ENCODE results near the gene KIAA1614. TPM values are rescaled to one million over a fixed set of nuclear protein-coding genes. Genes with fewer than 3 reads are reported as not detected.
A peak's percentile ranks its signal among the peaks of the same experiment; 100 is the strongest.

KIAA1614 gene
- total RNA-seq, 2 experiments from 2014 or later, result 0.19 to 0.34 TPM

DNA sequence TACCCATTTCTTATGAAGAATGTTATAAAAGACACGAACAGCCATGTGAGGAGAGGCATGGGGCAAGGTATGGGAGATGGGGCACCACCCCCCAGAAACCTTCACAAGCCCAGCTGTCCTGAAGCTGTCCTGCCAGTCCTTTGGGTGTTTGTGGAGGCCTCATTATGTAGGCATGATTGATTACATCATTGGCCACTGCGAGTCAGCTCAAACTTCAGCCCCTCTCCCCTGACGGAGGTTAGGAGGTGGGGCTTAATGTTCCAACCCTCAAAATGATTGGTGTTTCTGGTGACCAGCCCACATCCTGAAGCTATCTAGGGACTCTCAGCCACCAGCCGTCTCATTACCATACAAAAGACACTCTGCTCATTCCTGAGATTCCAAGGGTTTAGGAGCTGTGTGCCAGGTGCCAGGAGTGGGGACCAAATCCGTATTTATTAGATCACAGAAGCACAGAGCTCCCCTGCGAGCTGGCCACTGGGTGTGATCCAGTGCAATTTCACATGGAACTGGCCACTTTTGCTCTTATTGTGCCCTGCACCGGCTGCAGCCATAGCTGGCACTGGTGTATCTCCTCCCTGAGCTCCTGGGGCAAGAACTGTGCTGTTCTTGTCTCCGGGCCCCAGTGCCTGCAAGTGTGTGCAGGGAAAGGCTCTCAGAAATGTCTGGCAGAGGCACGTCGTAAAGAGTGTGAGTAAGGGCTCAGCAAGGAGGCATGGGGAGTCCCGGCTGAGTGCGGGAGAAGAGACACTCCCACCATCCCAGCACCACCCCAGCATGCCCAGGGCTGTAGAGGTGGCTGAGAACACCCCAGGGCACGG is 10.5 kb downstream of the KIAA1614 start:
- H3K9me3 Mint-ChIP-seq, result no peaks in the 10 kb centered on the region
- peaks cover 3% of the 10 kb centered on the region for H3K4me1 Mint-ChIP-seq
- ATAC-seq (ENCODE audit: low read depth) (no peak), DNase-seq (no peak)
- no peaks in the 10 kb centered on the region for H3K36me3 Mint-ChIP-seq
- H3K27ac Mint-ChIP-seq, result no peak overlapping the region
- POLR2A ChIA-PET, result no interaction called here
- no peaks in the 10 kb centered on the region for H3K27me3 Mint-ChIP-seq
- no peak overlapping the region for H3K4me3 Mint-ChIP-seq

DNA sequence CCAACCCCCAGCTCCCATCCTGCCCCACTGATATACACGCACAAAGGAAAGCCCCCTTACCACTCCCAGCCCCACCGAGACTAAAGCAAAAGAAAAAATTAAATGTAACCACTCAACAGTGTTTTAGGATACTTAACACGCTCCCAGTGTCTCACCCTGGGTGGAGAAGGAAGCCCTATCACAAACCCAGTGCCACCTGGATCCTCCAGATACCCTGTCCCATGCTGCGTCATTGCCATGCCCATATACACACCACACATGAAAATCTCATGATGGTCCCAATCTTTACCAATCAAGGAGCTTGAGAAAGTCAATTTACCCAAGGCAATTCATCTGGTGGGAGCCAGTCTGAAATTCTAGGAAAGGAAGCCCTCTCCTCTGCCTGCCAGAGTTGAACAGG is 11.2 kb downstream of the KIAA1614 start:
- POLR2A ChIA-PET, result no interaction called here
- no peak for DNase-seq
- no peak overlapping the region for H3K4me3 Mint-ChIP-seq
- H3K4me1 Mint-ChIP-seq, result peaks cover under 1% of the 10 kb centered on the region
- H3K9me3 Mint-ChIP-seq, result no peaks in the 10 kb centered on the region
- no peaks in the 10 kb centered on the region for H3K36me3 Mint-ChIP-seq
- no peak for ATAC-seq (ENCODE audit: low read depth)
- H3K27ac Mint-ChIP-seq, result no peak overlapping the region
- H3K27me3 Mint-ChIP-seq, result peaks cover 2% of the 10 kb centered on the region

DNA sequence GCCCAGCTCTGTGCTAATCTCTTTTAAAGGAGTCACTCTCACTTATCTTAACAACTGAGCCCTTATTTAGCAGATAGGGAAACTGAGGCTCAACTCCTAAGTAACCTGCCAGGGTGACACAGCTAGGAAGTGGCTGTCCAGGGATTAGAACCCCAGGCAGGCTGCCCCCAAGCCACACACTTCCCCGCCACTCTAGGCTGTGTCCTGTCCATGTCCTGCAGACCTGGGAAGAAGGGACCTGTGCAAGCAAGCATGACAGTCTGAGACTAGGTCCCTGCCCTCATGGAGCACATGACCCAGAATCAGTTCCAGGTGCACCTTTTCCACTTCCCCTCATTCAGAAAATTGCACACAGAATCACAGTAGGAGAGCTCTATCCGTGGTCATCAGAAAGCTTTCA is 12.2 kb downstream of the KIAA1614 start:
- DNase-seq (no peak), ATAC-seq (ENCODE audit: low read depth) (no peak)
- H3K9me3 Mint-ChIP-seq, result no peaks in the 10 kb centered on the region
- H3K36me3 Mint-ChIP-seq, result no peaks in the 10 kb centered on the region
- H3K27me3 Mint-ChIP-seq, result peaks cover 2% of the 10 kb centered on the region
- no peak overlapping the region for H3K27ac Mint-ChIP-seq
- H3K4me1 Mint-ChIP-seq, result no peaks in the 10 kb centered on the region
- POLR2A ChIA-PET, result no interaction called here
- H3K4me3 Mint-ChIP-seq, result no peak overlapping the region

DNA sequence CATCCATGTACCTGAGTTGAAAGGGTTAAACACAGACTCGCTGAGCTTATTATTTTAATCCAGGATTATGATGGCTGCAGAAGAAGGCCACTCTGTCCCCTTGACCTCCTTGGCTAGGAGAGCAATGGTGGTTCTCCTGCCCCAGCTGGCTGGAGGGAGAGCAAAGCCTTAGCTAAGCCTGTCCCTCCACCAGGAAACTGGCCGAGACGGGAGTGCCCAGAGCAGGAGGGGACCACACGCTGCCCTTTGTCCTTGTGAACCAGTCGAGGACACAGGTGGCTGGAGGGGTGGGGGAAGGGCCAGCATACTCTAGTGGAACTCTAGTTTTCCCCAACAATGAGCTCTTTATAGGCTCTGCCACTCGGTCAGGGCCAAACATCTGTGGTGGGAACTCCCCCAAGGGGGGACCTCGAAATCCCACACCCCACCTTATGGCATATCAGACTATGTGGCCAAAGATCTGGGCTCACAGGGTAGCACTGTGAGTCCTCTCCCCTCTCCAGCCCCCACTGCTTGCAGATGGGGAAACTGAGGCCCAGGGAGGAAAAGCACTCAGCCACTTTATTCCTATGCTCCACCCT is 12.9 kb downstream of the KIAA1614 start:
- Mint-ChIP-seq H3K4me3 (no peak overlapping the region), H3K9me3 (no peaks in the 10 kb centered on the region), H3K27me3 (peaks cover 2% of the 10 kb centered on the region), H3K36me3 (no peaks in the 10 kb centered on the region), H3K27ac (no peak overlapping the region), H3K4me1 (no peaks in the 10 kb centered on the region)
- ATAC-seq (ENCODE audit: low read depth), result no peak
- POLR2A ChIA-PET, result no interaction called here
- no peak for DNase-seq

DNA sequence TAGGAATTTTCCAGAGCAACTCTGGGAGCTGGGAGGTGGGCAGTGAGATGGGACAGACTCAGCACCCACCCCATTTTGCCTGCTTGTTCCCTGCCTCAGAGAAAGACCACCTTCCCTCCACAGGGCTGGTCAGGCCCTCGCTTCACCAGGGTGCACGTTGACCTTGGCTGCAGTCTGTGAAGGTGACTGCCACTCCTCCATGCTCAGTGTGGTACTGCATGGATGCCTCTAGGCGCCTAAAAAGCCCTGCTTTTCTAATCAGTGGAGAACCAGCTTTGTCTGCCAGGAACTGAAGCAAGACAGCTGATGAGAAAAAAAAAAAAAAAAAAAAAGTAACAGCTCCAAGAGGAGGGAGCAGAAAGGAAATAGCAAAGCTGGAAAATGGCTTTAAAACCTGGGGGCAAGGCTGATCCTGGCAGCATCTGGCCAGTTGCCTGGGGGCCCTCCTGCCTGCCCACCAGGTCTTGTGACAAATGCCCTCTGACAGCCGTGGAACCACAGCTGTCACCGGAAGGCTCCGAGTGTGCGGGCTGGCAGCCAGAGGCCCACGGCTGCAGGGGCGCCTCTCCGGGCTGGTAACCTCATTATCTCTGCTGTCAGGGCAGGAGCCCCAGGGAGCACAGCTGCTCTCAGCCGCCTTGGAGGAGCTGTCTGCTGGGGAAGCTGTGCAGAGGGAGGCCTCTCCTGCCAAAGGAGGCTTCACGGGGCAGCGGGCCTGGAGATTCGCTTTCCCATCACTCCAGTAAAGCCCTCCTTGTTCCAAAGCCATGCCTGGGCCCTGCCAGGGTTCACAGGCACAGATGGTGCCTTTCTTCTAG is 13.7 kb downstream of the KIAA1614 start:
- DNase-seq (no peak), ATAC-seq (ENCODE audit: low read depth) (peak; percentile 73)
- peaks cover 2% of the 10 kb centered on the region for H3K27me3 Mint-ChIP-seq
- no peaks in the 10 kb centered on the region for H3K4me1 Mint-ChIP-seq
- no peaks in the 10 kb centered on the region for H3K9me3 Mint-ChIP-seq
- H3K36me3 Mint-ChIP-seq, result no peaks in the 10 kb centered on the region
- POLR2A ChIA-PET, result no interaction called here
- no peak overlapping the region for H3K27ac Mint-ChIP-seq
- no peak overlapping the region for H3K4me3 Mint-ChIP-seq

DNA sequence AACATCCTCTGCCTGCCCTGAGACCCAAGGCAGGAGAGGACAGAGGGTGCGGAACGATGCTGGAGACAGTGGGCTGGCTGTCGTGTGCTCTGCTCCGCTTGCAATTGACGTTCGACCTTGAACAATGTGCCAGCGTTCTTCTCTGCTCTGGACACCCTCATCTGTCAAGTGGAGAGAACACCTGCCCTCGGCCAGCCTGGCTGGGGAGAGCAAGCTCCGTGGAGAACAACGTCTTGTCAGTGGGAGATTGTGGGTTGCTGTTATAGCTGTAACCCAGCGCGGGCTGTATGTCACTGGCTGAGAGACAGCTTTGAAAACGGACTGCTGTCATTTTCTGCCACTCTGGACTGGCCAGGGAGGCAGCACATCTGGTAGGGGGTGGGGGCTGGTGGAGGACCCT is 14.7 kb downstream of the KIAA1614 start:
- DNase-seq, result no peak
- POLR2A ChIA-PET, result interaction anchor here (1.0 kb wide), 1 partner anchor 426 kb away, joined by 3 read pairs; no protein-coding TSS in a partner anchor
- no peak overlapping the region for H3K27ac Mint-ChIP-seq

DNA sequence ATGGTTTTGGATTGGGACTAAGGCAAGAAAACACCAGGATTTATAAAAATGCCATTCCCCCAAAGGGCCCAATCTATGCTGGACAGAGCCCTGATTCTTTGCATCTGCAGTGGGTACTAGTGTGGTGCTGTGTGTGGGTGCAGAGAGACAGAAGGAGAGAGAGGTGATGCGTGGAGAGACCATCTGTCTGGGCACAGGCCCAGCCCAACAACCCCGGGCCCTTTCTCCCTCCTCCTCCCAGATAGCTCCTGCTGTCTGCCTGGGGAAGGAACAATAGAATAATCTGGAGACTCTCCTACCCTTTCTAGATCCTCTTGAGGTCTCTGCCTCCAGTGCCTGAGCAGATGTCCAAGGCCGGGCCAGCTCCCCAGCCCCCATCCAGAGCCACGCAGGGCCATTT is 15.1 kb downstream of the KIAA1614 start:
- Mint-ChIP-seq H3K27ac (no peak overlapping the region), H3K4me3 (no peak overlapping the region), H3K27me3 (peaks cover 2% of the 10 kb centered on the region), H3K36me3 (no peaks in the 10 kb centered on the region), H3K4me1 (no peaks in the 10 kb centered on the region), H3K9me3 (no peaks in the 10 kb centered on the region)
- no peak for ATAC-seq (ENCODE audit: low read depth)
- DNase-seq, result no peak
- POLR2A ChIA-PET, result interaction anchor here (1.0 kb wide), 1 partner anchor 426 kb away, joined by 3 read pairs; no protein-coding TSS in a partner anchor

More for the DNA sequence above, 14.7 kb downstream of the KIAA1614 start:
- Mint-ChIP-seq H3K36me3 (no peaks in the 10 kb centered on the region), H3K4me1 (no peaks in the 10 kb centered on the region), H3K4me3 (no peak overlapping the region), H3K9me3 (no peaks in the 10 kb centered on the region), H3K27me3 (peaks cover 2% of the 10 kb centered on the region)
- no peak for ATAC-seq (ENCODE audit: low read depth)

DNA sequence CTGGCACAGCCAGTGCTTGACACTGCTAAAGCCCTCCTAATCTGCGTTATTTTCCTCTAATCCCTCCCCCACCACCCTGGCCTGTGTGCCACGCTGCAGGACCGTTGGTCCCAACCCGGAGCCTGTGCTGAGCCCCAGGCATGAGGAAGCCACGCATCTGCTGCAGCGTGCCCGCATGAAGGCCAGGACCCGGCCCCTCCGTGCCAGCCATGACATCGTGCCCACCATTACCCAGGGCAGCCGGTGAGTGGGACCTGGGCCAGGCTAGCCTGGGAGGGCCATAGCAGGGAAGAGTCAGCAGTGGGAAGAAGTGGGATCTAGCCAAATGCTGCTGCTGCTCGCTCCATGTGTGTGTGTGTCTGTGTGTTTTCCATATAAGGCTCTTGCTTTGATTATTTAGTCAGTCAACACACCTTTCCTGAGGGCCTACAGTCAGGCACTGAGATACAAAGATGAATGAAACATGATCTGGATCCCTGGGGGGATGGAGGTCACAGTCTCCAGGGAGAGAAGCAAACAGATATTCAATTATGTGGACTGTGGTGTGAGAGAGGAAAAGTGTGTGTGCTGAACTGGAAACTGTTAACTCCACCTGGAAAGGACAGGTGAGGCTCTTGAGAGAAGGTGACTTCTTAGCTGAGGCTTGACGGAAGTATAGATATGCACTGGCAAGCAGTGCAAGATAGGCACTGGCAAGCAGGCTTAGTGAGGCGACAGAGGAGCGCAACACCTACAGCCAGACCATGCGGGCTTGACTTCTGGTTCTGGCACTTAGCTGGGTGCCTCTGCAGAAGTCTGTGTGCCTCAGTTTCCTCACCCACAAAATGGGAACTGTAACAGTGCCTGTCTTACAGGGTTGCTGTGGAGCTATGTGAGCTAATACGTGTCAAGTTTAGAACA is 15.9 kb downstream of the KIAA1614 start:
- Mint-ChIP-seq H3K27me3 (peaks cover 2% of the 10 kb centered on the region), H3K36me3 (no peaks in the 10 kb centered on the region), H3K27ac (no peak overlapping the region), H3K4me1 (no peaks in the 10 kb centered on the region), H3K4me3 (no peak overlapping the region), H3K9me3 (no peaks in the 10 kb centered on the region)
- POLR2A ChIA-PET, result interaction anchor here (1.0 kb wide), 1 partner anchor 427 kb away, joined by 3 read pairs; no protein-coding TSS in a partner anchor
- ATAC-seq (ENCODE audit: low read depth), result no peak
- no peak for DNase-seq

DNA sequence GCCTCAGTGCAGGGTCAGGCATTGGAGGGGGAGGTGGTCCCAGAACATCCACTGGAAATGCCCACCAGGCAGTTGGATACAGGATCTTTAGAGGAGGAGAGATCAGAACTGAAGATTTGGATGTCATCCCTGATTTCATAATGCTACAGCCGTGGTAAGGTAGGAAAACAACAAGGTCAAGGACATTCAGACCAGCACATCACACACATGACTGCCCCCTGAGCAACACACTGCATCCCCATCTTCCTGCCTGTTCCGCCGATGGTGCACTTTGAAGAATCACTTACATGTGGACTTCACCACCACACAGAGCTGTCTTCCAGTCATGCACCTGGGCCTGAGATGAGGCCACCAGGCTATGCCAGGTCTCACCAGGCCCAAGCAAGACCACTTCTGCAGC is 16.7 kb downstream of the KIAA1614 start:
- no peaks in the 10 kb centered on the region for H3K36me3 Mint-ChIP-seq
- no peak for ATAC-seq (ENCODE audit: low read depth)
- H3K9me3 Mint-ChIP-seq, result no peaks in the 10 kb centered on the region
- H3K4me3 Mint-ChIP-seq, result no peak overlapping the region
- H3K27me3 Mint-ChIP-seq, result peaks cover 2% of the 10 kb centered on the region
- no peak for DNase-seq
- H3K27ac Mint-ChIP-seq, result no peak overlapping the region
- POLR2A ChIA-PET, result no interaction called here
- peaks cover 2% of the 10 kb centered on the region for H3K4me1 Mint-ChIP-seq

DNA sequence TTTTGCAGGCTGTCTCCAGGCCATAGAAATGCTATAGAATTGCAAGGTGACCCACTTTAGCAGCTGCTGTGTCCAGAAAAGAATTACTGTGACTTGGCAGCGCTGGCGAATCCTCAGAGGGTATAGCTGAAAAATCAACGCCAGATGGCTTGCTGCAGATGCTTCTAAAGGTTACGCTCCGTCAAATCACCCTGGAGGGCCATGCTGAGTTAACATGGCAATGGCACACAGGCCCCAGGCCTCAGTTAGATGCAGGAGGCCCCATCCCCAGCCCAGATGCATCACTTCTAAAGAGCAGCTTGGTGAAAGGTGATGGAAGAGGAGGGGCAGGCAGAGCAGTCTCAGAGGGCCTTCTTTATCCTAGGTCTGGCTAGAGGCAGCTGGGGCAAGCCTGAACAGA is 18.0 kb downstream of the KIAA1614 start:
- DNase-seq (no peak), ATAC-seq (ENCODE audit: low read depth) (no peak)
- H3K9me3 Mint-ChIP-seq, result no peaks in the 10 kb centered on the region
- no peak overlapping the region for H3K4me3 Mint-ChIP-seq
- no peak overlapping the region for H3K27ac Mint-ChIP-seq
- no peaks in the 10 kb centered on the region for H3K36me3 Mint-ChIP-seq
- peaks cover 2% of the 10 kb centered on the region for H3K27me3 Mint-ChIP-seq
- peaks cover 5% of the 10 kb centered on the region for H3K4me1 Mint-ChIP-seq
- POLR2A ChIA-PET, result interaction anchor here (0.7 kb wide), 1 partner anchor 93 kb away, joined by 3 read pairs; no protein-coding TSS in a partner anchor

DNA sequence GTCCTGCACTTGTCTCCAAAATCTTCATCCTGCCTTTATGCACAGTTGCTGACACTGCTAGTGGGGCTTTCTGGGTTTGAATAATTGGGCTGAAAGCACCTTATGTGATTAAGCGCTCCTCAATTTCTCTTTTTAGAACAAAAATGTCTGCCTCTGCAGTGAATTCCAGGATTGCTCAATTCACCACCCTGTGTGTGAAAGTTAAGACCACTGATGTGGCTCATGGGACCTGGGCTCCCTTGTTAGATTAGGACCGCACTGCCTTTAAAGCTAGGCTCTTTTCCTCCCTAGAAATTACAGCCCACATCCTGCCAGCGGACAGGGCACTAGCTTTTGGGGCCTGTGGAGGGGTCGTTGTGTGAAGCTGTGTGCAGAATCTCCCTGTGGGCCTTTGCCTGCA is 18.8 kb downstream of the KIAA1614 start:
- peaks cover 5% of the 10 kb centered on the region for H3K4me1 Mint-ChIP-seq
- no peak for DNase-seq
- POLR2A ChIA-PET, result interaction anchor here (0.6 kb wide), 1 partner anchor 88 kb away, joined by 3 read pairs; no protein-coding TSS in a partner anchor

DNA sequence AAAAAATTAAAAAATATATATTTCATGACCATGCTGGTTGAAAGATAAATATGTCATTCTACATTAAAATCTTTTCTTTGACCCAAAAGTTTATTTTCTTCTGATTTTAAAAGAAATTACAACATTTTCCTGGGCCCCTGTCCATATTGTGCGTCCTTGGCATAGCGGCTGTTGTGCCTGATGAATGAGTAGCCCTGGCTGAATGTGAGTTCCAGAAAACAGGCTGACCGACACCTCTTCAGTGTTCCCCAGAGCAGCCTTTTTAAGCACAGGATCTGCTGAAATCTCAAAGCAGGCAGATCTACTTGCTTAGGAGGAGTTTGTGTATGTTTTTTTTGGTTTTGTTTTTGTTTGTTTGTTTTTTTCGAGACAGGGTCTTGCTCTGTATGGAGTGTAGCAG is 19.7 kb downstream of the KIAA1614 start:
- H3K27ac Mint-ChIP-seq, result no peak overlapping the region
- H3K36me3 Mint-ChIP-seq, result no peaks in the 10 kb centered on the region
- no peak overlapping the region for H3K4me3 Mint-ChIP-seq
- POLR2A ChIA-PET, result no interaction called here
- no peak for DNase-seq
- ATAC-seq (ENCODE audit: low read depth), result no peak
- H3K4me1 Mint-ChIP-seq, result peaks cover 6% of the 10 kb centered on the region
- H3K9me3 Mint-ChIP-seq, result no peaks in the 10 kb centered on the region
- peaks cover 2% of the 10 kb centered on the region for H3K27me3 Mint-ChIP-seq

More for the DNA sequence above, 18.8 kb downstream of the KIAA1614 start:
- no peak for ATAC-seq (ENCODE audit: low read depth)
- Mint-ChIP-seq H3K4me3 (no peak overlapping the region), H3K27ac (no peak overlapping the region), H3K27me3 (peaks cover 2% of the 10 kb centered on the region), H3K36me3 (no peaks in the 10 kb centered on the region), H3K9me3 (no peaks in the 10 kb centered on the region)

DNA sequence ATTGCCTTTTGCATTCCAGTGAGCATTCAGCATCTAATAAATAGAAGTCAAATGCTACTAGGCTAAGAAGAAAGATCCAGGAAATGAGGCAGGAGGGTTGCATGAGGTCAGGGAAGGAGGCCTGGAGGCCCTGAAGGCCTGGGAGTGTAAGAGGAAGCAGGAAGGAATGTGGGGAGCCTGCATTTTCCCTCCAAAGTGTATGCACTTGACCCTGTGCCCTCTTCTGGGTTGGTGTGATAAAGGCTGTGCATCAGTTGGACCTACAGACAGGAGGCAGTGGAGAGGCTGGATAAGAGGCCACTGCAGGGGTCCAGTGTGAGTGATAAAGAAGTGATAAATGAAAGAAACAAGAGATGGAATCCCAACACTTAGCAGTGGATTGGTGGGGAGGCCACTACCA is 20.4 kb downstream of the KIAA1614 start:
- no peaks in the 10 kb centered on the region for H3K9me3 Mint-ChIP-seq
- peaks cover 10% of the 10 kb centered on the region for H3K4me1 Mint-ChIP-seq
- H3K27ac Mint-ChIP-seq, result no peak overlapping the region
- no peaks in the 10 kb centered on the region for H3K36me3 Mint-ChIP-seq
- H3K4me3 Mint-ChIP-seq, result no peak overlapping the region
- ATAC-seq (ENCODE audit: low read depth) (no peak), DNase-seq (no peak)
- POLR2A ChIA-PET, result no interaction called here
- H3K27me3 Mint-ChIP-seq, result peaks cover 2% of the 10 kb centered on the region
